ENCODE results near the gene POU2F1. TPM values are rescaled to one million over a fixed set of nuclear protein-coding genes. Genes with fewer than 3 reads are reported as not detected.
"Not testable (repeated sequence)": the region's sequence is repeated elsewhere in the genome, so short reads cannot be mapped to it uniquely, and the experiment has no call there.

Gene POU2F1
- total RNA-seq, 2 experiments from 2014 or later, result 17.4 to 20.4 TPM

GRCh38 chr1:167225920-167226319 is 5.2 kb downstream of the POU2F1 start:
- no peak overlapping the region for H3K4me3 Mint-ChIP-seq

GRCh38 chr1:167227934-167228378 is 7.3 kb downstream of the POU2F1 start:
- Mint-ChIP-seq H3K36me3 (ENCODE audit: low read depth) (peaks cover 7% of the 10 kb centered on the region), H3K27me3 (no peaks in the 10 kb centered on the region), H3K27ac (no peak overlapping the region), H3K4me3 (no peak overlapping the region), H3K9me3 (peaks cover 2% of the 10 kb centered on the region), H3K4me1 (peaks cover 20% of the 10 kb centered on the region)
- POLR2A ChIA-PET, result no interaction called here
- no peak for DNase-seq
- CTCF ChIA-PET, result interaction anchor here (1.1 kb wide), 1 partner anchor 9 kb away, joined by 3 read pairs; no protein-coding TSS in a partner anchor

More at GRCh38 chr1:167225920-167226319, 5.2 kb downstream of the POU2F1 start:
- Mint-ChIP-seq H3K9me3 (peaks cover 2% of the 10 kb centered on the region), H3K36me3 (ENCODE audit: low read depth) (peaks cover 10% of the 10 kb centered on the region), H3K27ac (no peak overlapping the region), H3K4me1 (peaks cover 30% of the 10 kb centered on the region), H3K27me3 (no peaks in the 10 kb centered on the region)
- ChIA-PET CTCF (interaction anchor here (1.0 to 1.5 kb wide), 2 partner anchors 43 to 314 kb away, joined by 3 to 4 read pairs; no protein-coding TSS in a partner anchor), POLR2A (no interaction called here)
- DNase-seq, result no peak

GRCh38 chr1:167229719-167230385 is 9.2 kb downstream of the POU2F1 start:
- CTCF ChIA-PET, result interaction anchor here (0.7 to 3.9 kb wide), 4 partner anchors 10 to 310 kb away, joined by 3 to 33 read pairs (median 4); partner anchors contain the start of gene POU2F1
- Mint-ChIP-seq H3K4me1 (peaks cover 11% of the 10 kb centered on the region), H3K9me3 (peaks cover 2% of the 10 kb centered on the region)

GRCh38 chr1:167230437-167230836 is 9.8 kb downstream of the POU2F1 start:
- ChIA-PET POLR2A (interaction anchor here (1.2 kb wide), 1 partner anchor 10 kb away, joined by 4 read pairs; the partner anchor contains the start of gene POU2F1), CTCF (interaction anchor here (1.0 to 3.9 kb wide), 3 partner anchors 10 to 309 kb away, joined by 3 to 33 read pairs (median 3); partner anchors contain the start of gene POU2F1)
- Mint-ChIP-seq H3K4me3 (no peak overlapping the region), H3K36me3 (ENCODE audit: low read depth) (peaks cover 4% of the 10 kb centered on the region), H3K27me3 (no peaks in the 10 kb centered on the region), H3K9me3 (peaks cover 2% of the 10 kb centered on the region), H3K27ac (no peak overlapping the region), H3K4me1 (peaks cover 11% of the 10 kb centered on the region)
- no peak for DNase-seq

More at GRCh38 chr1:167229719-167230385, 9.2 kb downstream of the POU2F1 start:
- Mint-ChIP-seq H3K27ac (no peak overlapping the region), H3K27me3 (no peaks in the 10 kb centered on the region), H3K4me3 (no peak overlapping the region), H3K36me3 (ENCODE audit: low read depth) (peaks cover 7% of the 10 kb centered on the region)
- POLR2A ChIA-PET, result interaction anchor here (1.2 kb wide), 1 partner anchor 10 kb away, joined by 4 read pairs; the partner anchor contains the start of gene POU2F1
- no peak for DNase-seq

- H3K36me3 Mint-ChIP-seq (ENCODE audit: low read depth), result peaks cover 4% of the 10 kb centered on the region
- H3K27me3 Mint-ChIP-seq, result no peaks in the 10 kb centered on the region
- peaks cover 10% of the 10 kb centered on the region for H3K4me1 Mint-ChIP-seq
- H3K27ac Mint-ChIP-seq, result no peak overlapping the region
- CTCF ChIA-PET, result interaction anchor here (0.6 to 3.9 kb wide), 3 partner anchors 10 to 196 kb away, joined by 3 to 33 read pairs (median 5); partner anchors contain the start of gene POU2F1
- H3K9me3 Mint-ChIP-seq, result peaks cover 2% of the 10 kb centered on the region
- POLR2A ChIA-PET, result interaction anchor here (2.2 to 2.8 kb wide), 2 partner anchors 9 to 12 kb away, joined by 12 to 14 read pairs; partner anchors contain the start of gene POU2F1
- no peak overlapping the region for H3K4me3 Mint-ChIP-seq
- no peak for DNase-seq
Measured at GRCh38 chr1:167231873-167232450, 11.3 kb downstream of the POU2F1 start.

GRCh38 chr1:167232801-167233200 is 12.1 kb downstream of the POU2F1 start:
- CTCF ChIA-PET, result interaction anchor here (0.6 to 3.9 kb wide), 2 partner anchors 11 to 13 kb away, joined by 3 to 33 read pairs; partner anchors contain the start of gene POU2F1
- peaks cover 2% of the 10 kb centered on the region for H3K9me3 Mint-ChIP-seq
- peaks cover 4% of the 10 kb centered on the region for H3K36me3 Mint-ChIP-seq (ENCODE audit: low read depth)

GRCh38 chr1:167233373-167233772 is 12.7 kb downstream of the POU2F1 start:
- no peaks in the 10 kb centered on the region for H3K9me3 Mint-ChIP-seq
- H3K36me3 Mint-ChIP-seq (ENCODE audit: low read depth), result no peaks in the 10 kb centered on the region
- no peak overlapping the region for H3K4me3 Mint-ChIP-seq
- H3K27me3 Mint-ChIP-seq, result no peaks in the 10 kb centered on the region
- H3K27ac Mint-ChIP-seq, result no peak overlapping the region
- H3K4me1 Mint-ChIP-seq, result peaks cover 10% of the 10 kb centered on the region
- ChIA-PET POLR2A (interaction anchor here (0.6 to 2.8 kb wide), 3 partner anchors 11 to 421 kb away, joined by 4 to 14 read pairs (median 12); partner anchors contain the start of gene POU2F1), CTCF (interaction anchor here (0.7 to 3.9 kb wide), 2 partner anchors 13 to 1408 kb away, joined by 3 to 33 read pairs; partner anchors contain the start of gene POU2F1)
- DNase-seq, result no peak

More at GRCh38 chr1:167232801-167233200, 12.1 kb downstream of the POU2F1 start:
- Mint-ChIP-seq H3K4me1 (peaks cover 10% of the 10 kb centered on the region), H3K4me3 (no peak overlapping the region), H3K27ac (no peak overlapping the region), H3K27me3 (no peaks in the 10 kb centered on the region)
- DNase-seq, result no peak
- POLR2A ChIA-PET, result interaction anchor here (0.6 to 2.8 kb wide), 3 partner anchors 10 to 421 kb away, joined by 4 to 14 read pairs (median 12); partner anchors contain the start of gene POU2F1

GRCh38 chr1:167237000-167237399 is 16.3 kb downstream of the POU2F1 start:
- no peak for DNase-seq
- Mint-ChIP-seq H3K27me3 (no peaks in the 10 kb centered on the region), H3K9me3 (no peaks in the 10 kb centered on the region), H3K36me3 (ENCODE audit: low read depth) (no peaks in the 10 kb centered on the region), H3K4me1 (peaks cover 10% of the 10 kb centered on the region), H3K27ac (no peak overlapping the region), H3K4me3 (no peak overlapping the region)
- ChIA-PET POLR2A (interaction anchor here (1.9 kb wide), 1 partner anchor 17 kb away, joined by 8 read pairs; the partner anchor contains the start of gene POU2F1), CTCF (interaction anchor here (1.0 to 1.2 kb wide), 2 partner anchors 9 to 30 kb away, joined by 3 to 4 read pairs; no protein-coding TSS in a partner anchor)

- Mint-ChIP-seq H3K4me3 (no peak overlapping the region), H3K36me3 (ENCODE audit: low read depth) (peaks cover 2% of the 10 kb centered on the region), H3K4me1 (peaks cover 10% of the 10 kb centered on the region), H3K27ac (no peak overlapping the region), H3K27me3 (no peaks in the 10 kb centered on the region), H3K9me3 (peaks cover 1% of the 10 kb centered on the region)
- ChIA-PET POLR2A (no interaction called here), CTCF (no interaction called here)
- DNase-seq, result no peak
Measured at GRCh38 chr1:167238713-167239112, 18.0 kb downstream of the POU2F1 start.

GRCh38 chr1:167239257-167239656 is 18.6 kb downstream of the POU2F1 start:
- Mint-ChIP-seq H3K27me3 (no peaks in the 10 kb centered on the region), H3K4me3 (no peak overlapping the region), H3K4me1 (peaks cover 7% of the 10 kb centered on the region), H3K36me3 (ENCODE audit: low read depth) (peaks cover 6% of the 10 kb centered on the region), H3K9me3 (peaks cover 5% of the 10 kb centered on the region), H3K27ac (no peak overlapping the region)
- DNase-seq, result no peak
- ChIA-PET CTCF (no interaction called here), POLR2A (no interaction called here)

GRCh38 chr1:167244244-167244643 is 23.6 kb downstream of the POU2F1 start:
- Mint-ChIP-seq H3K4me1 (peaks cover 3% of the 10 kb centered on the region), H3K4me3 (no peak overlapping the region), H3K27me3 (no peaks in the 10 kb centered on the region), H3K36me3 (ENCODE audit: low read depth) (peaks cover 6% of the 10 kb centered on the region), H3K9me3 (peaks cover 5% of the 10 kb centered on the region), H3K27ac (no peak overlapping the region)
- no peak for DNase-seq
- ChIA-PET CTCF (no interaction called here), POLR2A (no interaction called here)

GRCh38 chr1:167245168-167245567 is 24.5 kb downstream of the POU2F1 start:
- H3K9me3 Mint-ChIP-seq; H3K4me3 Mint-ChIP-seq; POLR2A ChIA-PET; H3K36me3 Mint-ChIP-seq (ENCODE audit: low read depth); H3K27me3 Mint-ChIP-seq; DNase-seq; H3K27ac Mint-ChIP-seq: not testable (repeated sequence)
- CTCF ChIA-PET, result interaction anchor here (1.1 kb wide), 1 partner anchor 25 kb away, joined by 4 read pairs; no protein-coding TSS in a partner anchor
- H3K4me1 Mint-ChIP-seq, result peaks cover 10% of the 10 kb centered on the region

Data from activated CD4-positive, alpha-beta memory T cell treated with anti-CD3 and anti-CD28 coated beads, Interleukin-2, amount 10 ng/mL, durations not matched to agents 7 days and 5 days (primary cell).